ENCODE measurements around the gene EFCAB9. TPM values are rescaled to one million over a fixed set of nuclear protein-coding genes. Genes with fewer than 3 reads are reported as not detected.
"Not testable (repeated sequence)": the region's sequence is repeated elsewhere in the genome, so short reads cannot be mapped to it uniquely, and the experiment has no call there.

Gene EFCAB9
- total RNA-seq, 1 experiment from 2014 or later, result not detected

- Mint-ChIP-seq H3K27me3 (ENCODE audit: low read depth) (peaks cover 1% of the 10 kb centered on the region; the same call in 1 of the 2 replicates), H3K9me3 (peaks cover 2 to 6% of the 10 kb centered on the region in 2 experiments; a peak in 4 of 5 replicates), H3K27ac (no peak overlapping the region), H3K4me3 (no peak overlapping the region), H3K4me1 (peaks cover under 1 to 1% of the 10 kb centered on the region in 2 experiments), H3K36me3 (ENCODE audit: insufficient read depth in 1 of 3, low read depth in 3 of 3) (peaks cover 0 to 6% (median 4%) of the 10 kb centered on the region in 3 experiments; a peak in 4 of 7 replicates)
- no peaks in the 10 kb centered on the region for H3K23me2 ChIP-seq (ENCODE audit: insufficient read length, low read depth, low read length, poor library complexity, severe bottlenecking)
- 0 out of 2 replicates have a peak, but pooled peaks cover 2% of the 10 kb centered on the region for H3K4me1 ChIP-seq (ENCODE audit: insufficient read depth, low read length)
- H2BK20ac ChIP-seq (ENCODE audit: low read depth, low read length, poor library complexity, severe bottlenecking), result no peak overlapping the region
- no peak overlapping the region for H2BK120ac ChIP-seq (ENCODE audit: low read depth, low read length, poor library complexity, severe bottlenecking)
- H3K56ac ChIP-seq (ENCODE audit: insufficient read length, low read depth, low read length), result no peak overlapping the region
- TF ChIP-seq, protein P1, sequence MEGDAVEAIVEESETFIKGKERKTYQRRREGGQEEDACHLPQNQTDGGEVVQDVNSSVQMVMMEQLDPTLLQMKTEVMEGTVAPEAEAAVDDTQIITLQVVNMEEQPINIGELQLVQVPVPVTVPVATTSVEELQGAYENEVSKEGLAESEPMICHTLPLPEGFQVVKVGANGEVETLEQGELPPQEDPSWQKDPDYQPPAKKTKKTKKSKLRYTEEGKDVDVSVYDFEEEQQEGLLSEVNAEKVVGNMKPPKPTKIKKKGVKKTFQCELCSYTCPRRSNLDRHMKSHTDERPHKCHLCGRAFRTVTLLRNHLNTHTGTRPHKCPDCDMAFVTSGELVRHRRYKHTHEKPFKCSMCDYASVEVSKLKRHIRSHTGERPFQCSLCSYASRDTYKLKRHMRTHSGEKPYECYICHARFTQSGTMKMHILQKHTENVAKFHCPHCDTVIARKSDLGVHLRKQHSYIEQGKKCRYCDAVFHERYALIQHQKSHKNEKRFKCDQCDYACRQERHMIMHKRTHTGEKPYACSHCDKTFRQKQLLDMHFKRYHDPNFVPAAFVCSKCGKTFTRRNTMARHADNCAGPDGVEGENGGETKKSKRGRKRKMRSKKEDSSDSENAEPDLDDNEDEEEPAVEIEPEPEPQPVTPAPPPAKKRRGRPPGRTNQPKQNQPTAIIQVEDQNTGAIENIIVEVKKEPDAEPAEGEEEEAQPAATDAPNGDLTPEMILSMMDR (conservative IDR thresholded peaks at IDR 0.05), result no peak
- H4K8ac ChIP-seq (replicated peaks; ENCODE audit: insufficient read length, low read depth, low read length), result no peak overlapping the region
- WGBS (ENCODE audit: extremely low coverage, insufficient read length, low lambda C conversion rate), result no CpG with 5 or more reads among the region's 6 CpGs
- H3K79me2 ChIP-seq (ENCODE audit: insufficient read depth, low read length), result no peaks in the 10 kb centered on the region
- H3K27me3 ChIP-seq (ENCODE audit: insufficient read depth, low read length), result no peaks in the 10 kb centered on the region
- H2AFZ ChIP-seq (ENCODE audit: low read length), result no peak overlapping the region
- no peak overlapping the region for H3K4me2 ChIP-seq (ENCODE audit: insufficient read depth, insufficient read length, low read length)
- H3K18ac ChIP-seq (ENCODE audit: insufficient read length, low read depth, low read length), result no peak overlapping the region
- H2AK5ac ChIP-seq (ENCODE audit: insufficient read length, low read length), result no peak overlapping the region
- no peak overlapping the region for H3K4ac ChIP-seq (ENCODE audit: low read depth, low read length)
- H4K20me1 ChIP-seq (ENCODE audit: control insufficient read depth, insufficient read depth, insufficient read length), result no peaks in the 10 kb centered on the region
- H3T11ph ChIP-seq (ENCODE audit: low read length), result no peak overlapping the region
- no peak overlapping the region for H3K23ac ChIP-seq (ENCODE audit: insufficient read length, low read depth, low read length)
- H2BK5ac ChIP-seq (ENCODE audit: insufficient read length, low read length), result no peak overlapping the region
- H3K79me1 ChIP-seq (ENCODE audit: insufficient read depth, low read depth, low read length, poor library complexity, severe bottlenecking), result no peaks in the 10 kb centered on the region
- no peak overlapping the region for H3K14ac ChIP-seq (ENCODE audit: insufficient read depth, low read length)
- H4K91ac ChIP-seq (ENCODE audit: insufficient read length, low read depth, low read length), result no peak overlapping the region
- no peak overlapping the region for H3K27ac ChIP-seq (ENCODE audit: insufficient read length, low read depth, low read length)
- H3K9ac ChIP-seq (ENCODE audit: extremely low read depth, insufficient read length, low read length), result no peak overlapping the region
- DNase-seq, result no peak
- H3K9me3 ChIP-seq (ENCODE audit: control insufficient read depth, low read depth, low read length), result no peaks in the 10 kb centered on the region
- H4K5ac ChIP-seq (ENCODE audit: insufficient read length, low read depth, low read length), result no peak overlapping the region
- no peak overlapping the region for H2BK15ac ChIP-seq (ENCODE audit: low read depth, low read length)
- no peak overlapping the region for H2BK12ac ChIP-seq (ENCODE audit: insufficient read length, low read depth, low read length)
Observed at GRCh38 chr5:172200476-172200875, 6.5 kb downstream of the EFCAB9 start.

- DNase-seq; H3K79me1 ChIP-seq (ENCODE audit: insufficient read depth, low read depth, low read length, poor library complexity, severe bottlenecking); H4K91ac ChIP-seq (ENCODE audit: insufficient read length, low read depth, low read length); H3K27ac Mint-ChIP-seq; H4K5ac ChIP-seq (ENCODE audit: insufficient read length, low read depth, low read length); H3K9ac ChIP-seq (ENCODE audit: extremely low read depth, insufficient read length, low read length); H2BK12ac ChIP-seq (ENCODE audit: insufficient read length, low read depth, low read length); H3K4me1 Mint-ChIP-seq; H3K79me2 ChIP-seq (ENCODE audit: insufficient read depth, low read length); H3K23ac ChIP-seq (ENCODE audit: insufficient read length, low read depth, low read length); H3K4me1 ChIP-seq (ENCODE audit: insufficient read depth, low read length); H3K27me3 ChIP-seq (ENCODE audit: insufficient read depth, low read length); H3K4me2 ChIP-seq (ENCODE audit: insufficient read depth, insufficient read length, low read length); H2BK20ac ChIP-seq (ENCODE audit: low read depth, low read length, poor library complexity, severe bottlenecking); H3K14ac ChIP-seq (ENCODE audit: insufficient read depth, low read length); H2BK15ac ChIP-seq (ENCODE audit: low read depth, low read length); H3K27me3 Mint-ChIP-seq (ENCODE audit: low read depth); H4K20me1 ChIP-seq (ENCODE audit: control insufficient read depth, insufficient read depth, insufficient read length); H3K4ac ChIP-seq (ENCODE audit: low read depth, low read length); H3K23me2 ChIP-seq (ENCODE audit: insufficient read length, low read depth, low read length, poor library complexity, severe bottlenecking); H3K18ac ChIP-seq (ENCODE audit: insufficient read length, low read depth, low read length); H2BK5ac ChIP-seq (ENCODE audit: insufficient read length, low read length); H2BK120ac ChIP-seq (ENCODE audit: low read depth, low read length, poor library complexity, severe bottlenecking); H3K56ac ChIP-seq (ENCODE audit: insufficient read length, low read depth, low read length); H4K8ac ChIP-seq (replicated peaks; ENCODE audit: insufficient read length, low read depth, low read length); H3K4me3 Mint-ChIP-seq; H3T11ph ChIP-seq (ENCODE audit: low read length); H3K27ac ChIP-seq (ENCODE audit: insufficient read length, low read depth, low read length); H3K9me3 ChIP-seq (ENCODE audit: control insufficient read depth, low read depth, low read length); H2AFZ ChIP-seq (ENCODE audit: low read length); H3K9me3 Mint-ChIP-seq; H2AK5ac ChIP-seq (ENCODE audit: insufficient read length, low read length): not testable (repeated sequence)
- no CpG with 5 or more reads among the region's 11 CpGs for WGBS (ENCODE audit: extremely low coverage, insufficient read length, low lambda C conversion rate)
- H3K36me3 Mint-ChIP-seq (ENCODE audit: insufficient read depth in 1 of 3, low read depth in 3 of 3), result peaks cover 3 to 18% (median 14%) of the 10 kb centered on the region in 3 experiments; a peak in 5 of 7 replicates
Observed at GRCh38 chr5:172205984-172206383, 12.0 kb downstream of the EFCAB9 start.

Measured in H9 (cell line).